NCI-H1048 (cell line): Measurements from ENCODE around the gene SRGAP2C.
"Not testable (repeated sequence)": the region's sequence is repeated elsewhere in the genome, so short reads cannot be mapped to it uniquely, and the experiment has no call there.

Experiments used
- DNase-seq: peaks from one replicate; lab custom pipeline; 2025; lab: John Stamatoyannopoulos, UW

The SRGAP2C gene

DNA sequence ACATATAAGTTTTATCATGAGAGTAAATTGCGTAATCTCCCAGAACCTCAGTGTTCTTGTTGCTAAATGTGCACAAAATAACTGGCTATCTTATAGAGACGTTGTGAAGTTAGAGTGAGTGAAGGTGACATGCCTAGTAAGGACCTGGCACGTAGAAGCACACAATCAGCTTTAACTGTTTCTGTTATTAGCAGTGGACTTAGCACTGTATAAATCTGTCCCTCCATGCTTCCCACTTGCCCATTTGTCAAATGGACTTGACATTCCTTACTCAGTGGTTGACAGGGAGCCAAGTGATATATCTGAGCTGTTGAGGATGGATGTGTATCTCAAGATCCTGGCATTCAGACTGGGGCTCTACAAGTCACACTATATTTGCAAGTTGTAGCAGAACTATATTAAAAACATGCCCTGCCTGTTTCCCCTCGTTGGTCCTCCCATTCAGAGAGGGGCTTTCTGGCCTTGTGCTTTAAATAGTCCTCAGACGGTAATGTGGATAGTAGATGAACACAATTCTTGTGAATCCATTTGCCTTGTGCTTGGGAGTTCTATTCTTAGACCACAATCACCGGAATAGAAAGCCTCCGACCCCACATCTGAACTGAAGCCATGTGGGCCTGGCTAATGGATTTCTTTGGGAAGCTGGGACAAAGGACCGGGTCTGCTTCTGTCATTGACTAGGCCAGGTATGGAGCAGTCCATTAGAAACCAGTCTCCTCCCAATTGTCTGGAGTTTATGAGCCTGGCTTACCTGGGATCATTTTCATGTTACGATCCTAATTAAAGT, 43.0 kb downstream of the SRGAP2C start:
- DNase-seq = not testable (repeated sequence)

- DNase-seq = not testable (repeated sequence)
Observed at GRCh38 chr1:121230636-121231035, 45.9 kb downstream of the SRGAP2C start.

- not testable (repeated sequence) for DNase-seq
Observed at GRCh38 chr1:121232445-121233125, 47.8 kb downstream of the SRGAP2C start.

DNA sequence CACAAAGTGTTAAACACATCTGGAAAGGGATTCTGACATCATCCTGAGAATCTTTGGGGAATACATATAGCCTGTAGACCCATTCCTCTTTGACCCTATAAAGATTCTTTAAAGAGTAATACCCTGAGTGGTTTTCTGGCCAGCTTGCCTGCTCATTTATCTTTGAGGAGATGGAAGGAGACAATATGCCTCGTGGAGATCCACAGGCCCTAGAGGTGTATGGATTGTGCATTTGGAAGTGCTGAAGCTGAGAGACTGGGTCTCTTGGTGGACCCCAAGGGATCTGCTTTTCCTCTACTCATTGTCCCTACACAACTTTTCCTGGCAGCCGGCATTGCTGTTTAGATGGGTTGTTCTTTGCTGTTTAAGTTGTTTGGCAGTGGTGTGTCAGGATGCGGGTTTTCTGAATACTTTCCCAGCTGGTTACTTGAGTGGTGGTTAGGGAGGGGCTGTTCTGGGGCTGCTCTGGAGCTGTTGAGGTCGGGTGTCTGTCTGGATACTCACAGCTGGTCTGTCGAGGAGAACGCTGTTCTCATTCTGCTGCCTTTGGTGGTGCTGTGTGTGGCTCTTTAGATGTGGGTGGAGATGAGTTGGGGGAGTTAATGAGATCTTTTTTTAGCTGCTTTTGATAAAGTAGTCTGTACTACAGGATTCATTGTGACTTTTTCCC, 49.5 kb downstream of the SRGAP2C start:
- DNase-seq = not testable (repeated sequence)

DNA sequence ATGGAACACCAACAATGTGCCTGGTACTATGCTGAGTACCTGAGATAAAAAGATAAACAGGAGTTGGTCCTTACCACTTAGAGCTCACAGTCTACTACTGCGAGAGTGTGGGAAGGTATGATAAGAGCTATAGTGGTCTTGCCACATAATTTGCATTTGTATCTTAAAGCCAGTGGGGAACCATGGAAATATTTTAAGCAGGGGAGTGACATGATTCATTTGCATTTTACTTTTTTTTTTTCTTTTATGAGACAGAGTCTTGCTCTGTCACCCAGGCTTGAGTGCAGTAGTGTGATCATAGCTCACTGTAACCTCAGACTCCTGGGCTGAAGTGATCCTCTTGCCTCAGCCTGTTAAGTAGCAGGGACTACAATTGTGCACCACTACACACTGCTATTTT, 53.6 kb downstream of the SRGAP2C start:
- not testable (repeated sequence) for DNase-seq

DNA sequence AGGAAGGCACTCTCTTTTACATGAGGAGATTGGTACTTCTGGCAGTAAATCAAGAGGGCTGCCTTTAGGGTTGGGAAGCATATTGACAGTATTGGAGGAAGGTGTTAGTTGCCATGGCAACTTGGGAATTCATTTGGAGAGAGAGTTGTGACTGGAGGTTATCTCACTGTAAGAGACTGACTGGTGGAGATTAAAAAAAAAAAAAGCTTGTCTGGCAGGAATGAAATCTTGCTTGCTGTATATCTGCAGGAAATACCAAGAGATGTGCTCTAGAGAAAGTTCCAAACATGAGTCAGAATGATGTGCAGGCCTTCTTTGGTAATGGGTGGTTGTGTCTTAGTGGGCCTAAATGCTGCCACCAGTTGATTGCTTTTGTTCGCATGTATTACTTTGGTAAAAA, 59.1 kb downstream of the SRGAP2C start:
- DNase-seq = not testable (repeated sequence)

DNA sequence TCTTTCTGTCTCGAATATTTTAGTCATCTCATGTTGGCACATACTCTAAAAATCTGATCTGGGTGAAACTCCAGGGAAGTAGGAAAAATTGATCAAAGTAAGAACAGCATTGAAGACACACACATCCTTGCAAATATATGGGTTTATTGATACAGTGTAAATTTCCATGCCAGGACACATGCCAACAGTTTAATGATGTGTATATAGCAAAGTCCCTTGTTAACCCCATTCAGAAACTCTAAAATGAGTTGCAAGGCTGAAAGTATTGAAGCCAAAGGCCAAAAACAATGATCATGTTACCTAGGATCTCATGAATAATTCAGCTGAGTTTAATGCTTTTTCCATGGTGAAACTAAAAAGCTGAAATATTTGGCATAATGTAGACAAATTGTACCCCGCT, 61.6 kb downstream of the SRGAP2C start:
- not testable (repeated sequence) for DNase-seq

GRCh38 chr1:121252656-121253055, 67.9 kb downstream of the SRGAP2C start:
- not testable (repeated sequence) for DNase-seq

GRCh38 chr1:121254618-121255017, 69.8 kb downstream of the SRGAP2C start:
- not testable (repeated sequence) for DNase-seq

GRCh38 chr1:121257632-121258031, 72.9 kb downstream of the SRGAP2C start:
- not testable (repeated sequence) for DNase-seq

GRCh38 chr1:121258134-121258533, 73.4 kb downstream of the SRGAP2C start:
- DNase-seq = not testable (repeated sequence)

- not testable (repeated sequence) for DNase-seq
Observed at GRCh38 chr1:121260205-121260604, 75.4 kb downstream of the SRGAP2C start.

DNA sequence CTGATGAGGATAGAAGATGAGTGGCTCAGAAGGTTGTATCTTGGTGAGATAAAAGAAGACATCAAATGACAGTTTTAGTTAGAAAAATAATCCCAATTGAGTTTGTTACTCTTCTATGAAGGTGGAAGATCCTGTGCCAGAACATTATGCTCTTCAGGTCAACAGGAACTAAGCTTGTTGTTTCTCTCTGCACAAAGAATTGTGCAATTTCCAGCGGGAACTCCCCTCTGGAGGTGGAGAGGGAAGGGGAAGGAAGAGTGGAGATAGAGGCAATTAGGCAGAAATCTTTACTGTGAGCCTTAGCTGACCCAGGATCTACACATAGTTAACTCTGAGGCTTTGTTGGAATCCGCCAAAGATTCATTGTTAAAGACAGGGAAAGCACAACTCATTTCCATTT, 77.4 kb downstream of the SRGAP2C start:
- DNase-seq = not testable (repeated sequence)

GRCh38 chr1:121263789-121264244, 79.0 kb downstream of the SRGAP2C start:
- DNase-seq = not testable (repeated sequence)

GRCh38 chr1:121267072-121267471, 82.3 kb downstream of the SRGAP2C start:
- not testable (repeated sequence) for DNase-seq

- DNase-seq = not testable (repeated sequence)
Observed at GRCh38 chr1:121269309-121269708, 84.5 kb downstream of the SRGAP2C start.

DNA sequence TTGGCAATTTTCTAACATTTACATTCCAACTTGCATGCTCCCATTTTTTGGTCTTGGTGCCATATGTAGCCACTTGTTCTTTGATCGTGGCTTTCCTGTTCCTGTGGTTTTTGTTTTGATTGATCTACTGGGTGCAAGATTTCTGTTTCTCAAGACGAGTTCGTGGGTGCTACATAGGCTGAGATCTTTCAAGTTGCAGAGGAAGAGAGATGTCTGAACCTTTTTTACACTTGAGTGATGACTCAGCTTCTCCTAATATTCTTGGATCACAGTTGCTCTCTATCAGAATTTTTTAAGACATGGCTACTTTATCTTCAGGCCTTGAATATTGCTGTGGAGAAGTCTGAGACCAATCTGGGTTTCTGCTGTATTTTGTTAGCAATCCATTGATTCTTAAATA, 85.2 kb downstream of the SRGAP2C start:
- DNase-seq = not testable (repeated sequence)

DNA sequence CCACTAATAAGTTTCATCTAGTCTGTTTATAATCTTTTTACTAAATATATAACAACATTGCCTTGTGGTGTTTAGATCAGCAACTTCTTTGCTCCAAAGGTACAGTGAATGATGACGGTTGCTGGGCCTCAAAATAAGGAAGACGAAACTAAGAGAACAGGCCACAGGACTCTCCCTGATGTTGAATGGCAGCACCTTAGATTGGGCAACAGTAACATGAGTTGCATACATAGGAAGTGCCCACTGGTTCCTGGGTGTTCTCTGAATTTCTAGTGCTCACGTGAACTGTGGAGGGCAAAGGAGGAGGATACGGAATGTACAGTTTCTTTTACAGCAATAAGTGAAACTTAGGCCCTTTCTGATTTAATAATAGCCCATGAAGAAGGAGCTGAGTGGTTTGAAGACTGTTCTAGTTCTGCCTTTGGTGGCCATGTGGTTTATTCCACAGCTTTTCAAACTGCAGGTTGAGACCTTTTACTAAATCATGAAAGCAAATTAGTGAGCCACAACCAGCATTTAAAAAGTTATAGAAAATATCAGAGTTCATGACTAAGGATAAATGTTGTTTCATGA, 86.5 kb downstream of the SRGAP2C start:
- DNase-seq = not testable (repeated sequence)

- DNase-seq = not testable (repeated sequence)
Observed at GRCh38 chr1:121275435-121275834, 90.7 kb downstream of the SRGAP2C start.

- not testable (repeated sequence) for DNase-seq
Observed at GRCh38 chr1:121278202-121278601, 93.4 kb downstream of the SRGAP2C start.

DNA sequence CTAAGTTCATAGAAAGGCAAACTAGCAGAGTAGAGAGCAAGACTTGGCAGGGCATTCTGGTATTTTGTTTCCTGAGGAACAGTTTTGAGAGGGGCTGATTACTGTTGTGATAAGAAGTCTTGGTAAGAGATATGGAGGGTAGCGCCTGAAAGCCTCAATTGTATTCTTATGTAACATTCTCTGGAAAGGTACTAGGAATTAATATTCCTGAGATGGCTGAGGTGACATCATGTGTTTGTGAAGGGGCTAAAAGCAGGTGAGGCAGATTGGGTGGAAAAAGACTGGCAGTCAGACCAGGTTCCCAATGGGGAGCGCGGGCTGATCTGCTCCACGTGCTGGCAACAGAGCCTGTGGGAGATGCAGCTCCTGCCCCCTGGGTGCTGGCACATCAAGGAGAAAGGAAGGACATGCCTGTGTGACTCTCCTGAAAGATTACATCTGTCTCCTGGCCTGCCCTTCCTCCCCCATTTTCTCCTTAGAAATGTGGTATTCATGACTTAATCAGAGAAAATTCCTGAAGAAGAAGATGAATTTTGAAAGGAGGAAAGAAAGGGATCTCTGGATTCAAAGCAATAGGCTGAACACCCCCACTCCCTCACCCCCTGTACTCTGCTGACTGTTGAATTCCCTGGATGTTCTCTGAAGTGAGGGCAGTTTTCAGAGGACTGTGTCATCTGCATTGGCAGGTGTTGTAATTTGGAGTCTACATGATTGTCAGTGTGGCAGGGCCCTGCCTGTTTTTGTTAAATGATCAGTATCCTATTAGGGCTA, 94.2 kb downstream of the SRGAP2C start:
- not testable (repeated sequence) for DNase-seq
